ENCODE measurements around the gene TBC1D9.

TBC1D9 gene

GRCh38 chr4:140609548-140610425 is 146.4 kb downstream of the TBC1D9 start:
- FAIRE-seq = no peak

GRCh38 chr4:140607852-140608251 is 148.3 kb downstream of the TBC1D9 start:
- FAIRE-seq = no peak

- FAIRE-seq = no peak
Observed at GRCh38 chr4:140604544-140604943, 151.6 kb downstream of the TBC1D9 start.

DNA sequence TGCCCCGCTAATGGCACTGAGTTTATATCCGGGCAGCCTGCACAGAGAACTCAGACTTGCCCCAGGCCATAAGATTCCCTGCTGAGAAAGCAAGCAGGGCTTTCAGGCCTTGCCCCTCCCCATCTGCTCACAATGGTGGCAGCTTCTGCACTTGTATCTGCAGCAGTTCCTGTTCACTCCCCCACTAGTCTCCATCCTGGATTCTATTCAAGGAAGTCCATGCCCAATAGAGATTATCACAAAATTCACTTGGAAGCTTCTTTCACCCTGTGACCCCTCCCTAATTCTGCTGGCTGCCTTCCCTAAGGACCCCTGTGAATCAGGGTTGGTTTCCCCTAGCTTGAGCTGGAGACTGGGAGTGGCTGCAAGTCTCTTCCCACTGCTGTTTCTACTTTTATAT is 152.9 kb downstream of the TBC1D9 start:
- no peak for FAIRE-seq

DNA sequence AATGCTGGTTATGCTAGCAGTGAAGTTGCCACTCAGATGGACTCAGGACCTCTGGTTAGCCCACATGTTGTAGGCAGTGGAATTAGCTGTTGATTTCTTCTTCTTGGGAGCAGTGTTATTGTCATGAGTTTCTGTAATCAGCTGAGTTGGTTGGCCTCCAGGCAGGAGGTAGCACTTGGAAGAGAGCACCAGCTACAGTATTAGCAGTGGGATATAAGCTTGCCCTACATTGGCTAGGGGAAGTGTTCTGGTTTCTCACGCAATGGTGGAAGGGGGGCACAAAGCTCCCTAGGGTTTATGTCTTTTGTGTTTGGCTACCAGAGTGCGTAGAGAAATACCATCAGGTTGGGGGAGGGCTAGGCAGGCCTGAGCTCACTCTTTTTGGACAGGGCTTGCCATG is 153.5 kb downstream of the TBC1D9 start:
- no peak for FAIRE-seq

GRCh38 chr4:140600408-140600807 is 155.8 kb downstream of the TBC1D9 start:
- FAIRE-seq = no peak

- no peak for FAIRE-seq
Observed at GRCh38 chr4:140595065-140595464, 161.1 kb downstream of the TBC1D9 start.

GRCh38 chr4:140584439-140584838 is 171.7 kb downstream of the TBC1D9 start:
- FAIRE-seq = no peak

DNA sequence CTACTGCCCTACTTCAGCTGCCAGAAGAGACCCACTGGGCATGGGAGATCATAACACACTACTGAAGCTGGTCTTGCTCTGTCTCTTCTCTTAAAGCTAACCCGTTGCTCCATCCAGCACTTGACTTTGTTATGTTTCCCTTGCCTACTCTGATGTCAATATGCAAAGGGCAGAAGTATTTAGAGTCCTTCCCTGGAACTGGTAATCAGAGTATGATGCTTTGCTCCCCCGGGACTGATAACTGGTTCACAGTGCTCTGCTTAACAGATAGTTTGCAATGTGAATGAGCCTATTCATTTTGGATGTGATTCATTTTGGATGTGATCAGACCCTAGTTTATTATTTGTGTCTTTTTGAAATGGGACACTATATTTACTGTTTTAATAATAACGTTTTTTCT is 175.1 kb downstream of the TBC1D9 start:
- FAIRE-seq = no peak

- no peak for FAIRE-seq
Observed at GRCh38 chr4:140579278-140579677, 176.9 kb downstream of the TBC1D9 start.

GRCh38 chr4:140575489-140575888 is 180.7 kb downstream of the TBC1D9 start:
- FAIRE-seq = no peak

- FAIRE-seq = no peak
Observed at GRCh38 chr4:140571620-140572019, 184.6 kb downstream of the TBC1D9 start.

All from G401.6 (cell line).